Measurements from ENCODE around the gene NOC4L. TPM values are rescaled to one million over a fixed set of nuclear protein-coding genes. Genes with fewer than 3 reads are reported as not detected.

Gene NOC4L
- total and polyA plus RNA-seq, 2 donors (not counting 3 experiments of a cell fraction or from before 2014, with no cell fraction given), result 19.4 to 29.4 TPM

DNA sequence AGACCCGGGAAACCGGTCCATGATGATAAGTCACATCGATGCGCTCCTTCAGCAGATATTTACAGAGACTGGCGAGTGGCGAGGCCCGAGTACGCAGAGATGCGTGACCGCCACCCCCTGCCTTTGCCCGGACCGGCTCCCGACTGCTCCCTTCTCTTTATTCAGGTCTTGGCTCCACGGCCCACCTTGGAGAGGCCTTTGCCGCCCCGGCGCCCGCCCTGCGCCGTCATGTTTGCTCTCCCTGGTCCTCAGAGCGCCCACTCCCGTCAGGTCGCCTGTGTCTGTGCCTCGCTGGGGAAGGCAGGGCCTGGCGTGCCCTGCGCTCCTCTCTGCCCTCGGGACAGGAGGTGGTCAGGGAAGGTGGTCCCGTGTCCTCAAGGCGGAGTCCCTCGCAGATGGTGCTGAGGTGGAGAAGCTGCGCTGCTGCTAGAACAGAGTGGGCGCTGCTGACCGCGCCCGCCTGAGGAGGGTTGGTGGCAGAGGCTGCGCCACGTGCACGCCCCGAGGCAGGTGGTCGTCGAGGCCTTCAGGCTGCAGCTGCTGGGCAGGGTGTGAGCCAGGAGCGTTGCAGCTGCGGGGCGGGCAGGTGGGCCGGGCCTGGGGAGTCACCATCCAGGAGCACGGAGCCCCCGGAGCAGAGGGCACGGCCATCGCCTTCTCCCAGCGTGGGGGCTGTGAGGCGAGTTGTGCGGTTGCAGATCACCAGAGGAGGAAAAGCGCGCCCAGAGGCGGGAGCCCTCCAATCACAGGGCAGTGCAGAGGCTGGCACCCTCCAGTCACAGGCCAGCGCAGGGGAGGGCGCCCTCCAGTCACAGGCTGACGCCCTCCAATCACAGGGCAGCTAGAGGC is 27.3 kb upstream of the NOC4L start:
- POLR2A ChIA-PET, result no interaction called here

More for the DNA sequence above, 27.3 kb upstream of the NOC4L start:
- intact Hi-C loops (cut with micrococcal nuclease), result no loop called here
- Histone ChIP-seq H3K27me3 (ENCODE audit: control insufficient read depth in 2 of 2, insufficient read depth in 2 of 2, low read length in 2 of 2) (no peaks in the 10 kb centered on the region), H3K4me1 (ENCODE audit: control insufficient read depth, extremely low read depth, insufficient read depth, low read length) (no peaks in the 10 kb centered on the region), H3K9ac (replicated peaks; ENCODE audit: extremely low read depth, insufficient read depth, low read length) (no peak overlapping the region), H3K79me2 (ENCODE audit: control insufficient read depth, insufficient read depth, low read length) (no peaks in the 10 kb centered on the region), H3K4me2 (ENCODE audit: insufficient read depth, low read length) (no peak overlapping the region), H4K20me1 (replicated peaks; ENCODE audit: control insufficient read depth, extremely low read depth, insufficient read depth, low read length) (no peaks in the 10 kb centered on the region), H3K36me3 (ENCODE audit: control insufficient read depth in 2 of 2, extremely low read depth in 1 of 2, insufficient read depth in 2 of 2, low read length in 2 of 2) (peaks cover 0 to 21% of the 10 kb centered on the region in 2 experiments), H3K27ac (ENCODE audit: insufficient read depth, low read depth, low read length) (no peak overlapping the region), H3K9me1 (replicated peaks; ENCODE audit: control insufficient read depth, extremely low read depth, insufficient read depth, low read length) (no peaks in the 10 kb centered on the region), H3K9me3 (replicated peaks; ENCODE audit: control insufficient read depth, insufficient read depth, low read length) (no peaks in the 10 kb centered on the region), H3K4me3 (replicated peaks in 1 of 3; ENCODE audit: insufficient read depth in 1 of 3, low read depth in 1 of 3, low read length in 3 of 3) (no peak overlapping the region), H2AFZ (ENCODE audit: low read depth, low read length) (no peak overlapping the region)
- no peak for FAIRE-seq
- no peak for DNase-seq (ENCODE audit: low read depth, low spot score)
- dilution Hi-C loops (cut with MboI; ENCODE audit: extremely low pct_ligation_motif_present, low sequenced_read_pairs), result no loop called here
- CTCF ChIA-PET, result no interaction called here
- no TSS peak for BruUV-seq (replicated peaks)
- TF ChIP-seq, protein P1, sequence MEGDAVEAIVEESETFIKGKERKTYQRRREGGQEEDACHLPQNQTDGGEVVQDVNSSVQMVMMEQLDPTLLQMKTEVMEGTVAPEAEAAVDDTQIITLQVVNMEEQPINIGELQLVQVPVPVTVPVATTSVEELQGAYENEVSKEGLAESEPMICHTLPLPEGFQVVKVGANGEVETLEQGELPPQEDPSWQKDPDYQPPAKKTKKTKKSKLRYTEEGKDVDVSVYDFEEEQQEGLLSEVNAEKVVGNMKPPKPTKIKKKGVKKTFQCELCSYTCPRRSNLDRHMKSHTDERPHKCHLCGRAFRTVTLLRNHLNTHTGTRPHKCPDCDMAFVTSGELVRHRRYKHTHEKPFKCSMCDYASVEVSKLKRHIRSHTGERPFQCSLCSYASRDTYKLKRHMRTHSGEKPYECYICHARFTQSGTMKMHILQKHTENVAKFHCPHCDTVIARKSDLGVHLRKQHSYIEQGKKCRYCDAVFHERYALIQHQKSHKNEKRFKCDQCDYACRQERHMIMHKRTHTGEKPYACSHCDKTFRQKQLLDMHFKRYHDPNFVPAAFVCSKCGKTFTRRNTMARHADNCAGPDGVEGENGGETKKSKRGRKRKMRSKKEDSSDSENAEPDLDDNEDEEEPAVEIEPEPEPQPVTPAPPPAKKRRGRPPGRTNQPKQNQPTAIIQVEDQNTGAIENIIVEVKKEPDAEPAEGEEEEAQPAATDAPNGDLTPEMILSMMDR (IDR thresholded peaks at IDR 0.05; ENCODE audit: extremely low read depth in 1 of 2, insufficient read depth in 1 of 2, low read depth in 1 of 2, low read length in 2 of 2), result no peak
- TF ChIP-seq, protein P2, sequence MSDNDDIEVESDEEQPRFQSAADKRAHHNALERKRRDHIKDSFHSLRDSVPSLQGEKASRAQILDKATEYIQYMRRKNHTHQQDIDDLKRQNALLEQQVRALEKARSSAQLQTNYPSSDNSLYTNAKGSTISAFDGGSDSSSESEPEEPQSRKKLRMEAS (IDR thresholded peaks at IDR 0.05; ENCODE audit: insufficient read depth, insufficient read length), result no peak
- TF ChIP-seq EZH2 (IDR thresholded peaks at IDR 0.05; ENCODE audit: borderline replicate concordance, low read depth, low read length, severe bottlenecking) (no peak), MYC (IDR thresholded peaks at IDR 0.05; ENCODE audit: low read depth, low read length) (no peak), GATA2 (IDR thresholded peaks at IDR 0.05; ENCODE audit: insufficient read depth, insufficient read length, low read depth, low read length) (no peak), FOS (IDR thresholded peaks at IDR 0.05; ENCODE audit: borderline replicate concordance, insufficient read depth, low read length) (no peak), JUN (IDR thresholded peaks at IDR 0.05; ENCODE audit: borderline replicate concordance, insufficient read depth, insufficient read length, low read depth) (no peak), POLR2A (IDR thresholded peaks at IDR 0.05; ENCODE audit: low read depth, low read length) (no peak), POLR2AphosphoS5 (IDR thresholded peaks at IDR 0.05; ENCODE audit: insufficient read depth, low read depth, low read length) (no peak)
